Liver (tissue), 3 donors: ENCODE data around the gene ZFP36L1.

Experiments
- CTCF ChIP-seq: fragments of 150-350 bp; IDR thresholded peaks from 2 replicates; pipeline ENCODE4 v1.5.1; 2017; ENCODE audit warnings: improper control_type of control experiment, low read depth, low read length; ENCODE audit not compliant: missing input control
- MAX ChIP-seq: IDR thresholded peaks from 2 replicates; pipeline ENCODE4 v1.6.1; 2016; ENCODE audit warnings: antibody characterized with exemption
- RXRA ChIP-seq, 2 donors: IDR thresholded peaks; 2 replicates each; pipeline ENCODE4 v1.6.1; 2017 to 2018; ENCODE audit warnings: antibody characterized with exemption in 2 of 2, mild to moderate bottlenecking in 1 of 2
- TAF1 ChIP-seq: conservative IDR thresholded peaks from 2 replicates; pipeline ENCODE4 v1.6.1; 2016; ENCODE audit warnings: antibody characterized with exemption, mild to moderate bottlenecking
- donor health status: healthy.
- donor health status: healthy.

GRCh38 chr14:68841016-68841809 lies 48.3 kb upstream of the ZFP36L1 start:
- TF ChIP-seq CTCF = no peak
- TF ChIP-seq RXRA (IDR thresholded peaks at IDR 0.05) = no peak
- no peak for TF ChIP-seq TAF1
- no peak for TF ChIP-seq MAX
